HCT116 (cell line): ENCODE results near the gene RUBCN. TPM values are rescaled to one million over a fixed set of nuclear protein-coding genes. Genes with fewer than 3 reads are reported as not detected.

Source experiments
- ATAC-seq: fragments of 200-7000 bp; cut with Tn5 transposase; 2 replicates; pipeline ENCODE4 v1.9.1; 2020; ENCODE audit warnings: mild to moderate bottlenecking, moderate library complexity
- BruUV-seq: library from RNA; stranded (reverse); fragments of 400-500 nt; replicated peaks from 2 replicates; lab custom pipeline; 2021; lab: Mats Ljungman, UMichigan
- CTCF ChIA-PET: fragments of 300-600 bp; sonication (Branson Sonifier 250); formaldehyde crosslinking; loops from one replicate; lab custom pipeline; 2021; ENCODE audit warnings: antibody characterized with exemption; lab: Charles Lee
- POLR2A ChIA-PET: fragments of 300-600, 350-600 bp; sonication (Branson Sonifier 250); formaldehyde crosslinking; loops from one replicate; lab custom pipeline; 2021; ENCODE audit warnings: antibody characterized with exemption; lab: Charles Lee
- RAD21 ChIA-PET, 2 experiments: fragments of 300-600 bp; sonication (Branson Sonifier 250); formaldehyde crosslinking; loops; one replicate each; lab custom pipeline; 2023; ENCODE audit warnings: low total read pairs in 2 of 2; ENCODE audit not compliant: uncharacterized antibody in 2 of 2, unreplicated experiment in 2 of 2, low non-redundant PET in 1 of 2; lab: Charles Lee
- DNase-seq: peaks from one replicate; pipeline ENCODE4 v3.0.0-alpha.2; 2010; ENCODE audit warnings: low read depth, low spot score
- H2AFZ ChIP-seq: fragments of 200-600 bp; shearing (Covaris generic), sonication (generic); 2 replicates; pipeline ENCODE4 v1.6.1; 2017; ENCODE audit warnings: low read depth, mixed run types, mixed read lengths, antibody characterized with exemption, low read length; ENCODE audit not compliant: poor library complexity, severe bottlenecking
- H3K27ac ChIP-seq: 2 replicates; pipeline ENCODE4 v1.5.1; 2012; ENCODE audit warnings: low read depth, low read length
- H3K27me3 ChIP-seq: fragments of 200-600 bp; sonication (generic); 2 replicates; pipeline ENCODE4 v1.6.1; 2016; ENCODE audit warnings: mixed run types, low read length, mixed read lengths; ENCODE audit not compliant: insufficient read depth
- H3K36me3 ChIP-seq, 2 experiments: fragments of 200-500 bp in 1 of 2; fragments of 200-600 bp in 1 of 2; sonication (Bioruptor generic) in 1 of 2; sonication (generic) in 1 of 2; 2 replicates each; pipeline versions ENCODE4 v1.5.1 to v1.6.1; 2014 to 2016; ENCODE audit warnings: low read length in 2 of 2, inconsistent platforms in 1 of 2, mixed read lengths in 1 of 2, mixed run types in 1 of 2; ENCODE audit not compliant: insufficient read depth in 2 of 2, control insufficient read depth in 1 of 2
- H3K4me1 ChIP-seq, 2 experiments: fragments of 200-600 bp in 1 of 2; sonication (generic) in 1 of 2; 2 replicates each; pipeline versions ENCODE4 v1.5.1 to v1.6.1; 2012 to 2017; ENCODE audit warnings: low read length in 2 of 2, inconsistent platforms in 1 of 2, mild to moderate bottlenecking in 1 of 2, mixed read lengths in 1 of 2, mixed run types in 1 of 2, moderate library complexity in 1 of 2; ENCODE audit not compliant: insufficient read depth in 2 of 2, control insufficient read depth in 1 of 2
- H3K4me2 ChIP-seq: fragments of 200-600 bp; sonication (generic); 2 replicates; pipeline ENCODE4 v1.6.1; 2017; ENCODE audit warnings: mixed run types, low read length, mixed read lengths
- H3K4me3 ChIP-seq, 2 experiments: fragments of 200-600 bp in 1 of 2; sonication (generic) in 1 of 2; replicated peaks in 1 of 2; 2 replicates each; pipeline ENCODE4 v1.5.1; 2011 to 2016; ENCODE audit warnings: low read length in 2 of 2, control low read depth in 1 of 2, low read depth in 1 of 2, mild to moderate bottlenecking in 1 of 2, mixed read lengths in 1 of 2, mixed run types in 1 of 2
- H3K79me2 ChIP-seq: fragments of 200-600 bp; sonication (generic); 2 replicates; pipeline ENCODE4 v1.6.1; 2017; ENCODE audit warnings: mild to moderate bottlenecking, mixed run types, low read length, moderate library complexity, mixed read lengths; ENCODE audit not compliant: insufficient read depth
- H3K9ac ChIP-seq: fragments of 200-600 bp; sonication (generic); 2 replicates; pipeline ENCODE4 v1.6.1; 2016; ENCODE audit warnings: low read length, mixed read lengths
- H3K9me2 ChIP-seq: fragments of 200-600 bp; sonication (generic), shearing (Covaris generic); 2 replicates; pipeline ENCODE4 v1.6.1; 2017; ENCODE audit warnings: mixed run types, mild to moderate bottlenecking, moderate library complexity; ENCODE audit not compliant: insufficient read depth
- H3K9me3 ChIP-seq, 2 experiments: fragments of 200-500 bp in 1 of 2; fragments of 200-600 bp in 1 of 2; sonication (Bioruptor generic) in 1 of 2; sonication (generic) in 1 of 2; 2 replicates each; pipeline ENCODE4 v1.6.1; 2014 to 2017; ENCODE audit warnings: low read length in 2 of 2, mixed read lengths in 2 of 2, inconsistent platforms in 1 of 2, low read depth in 1 of 2, mild to moderate bottlenecking in 1 of 2, mixed run types in 1 of 2, moderate library complexity in 1 of 2; ENCODE audit not compliant: control insufficient read depth in 1 of 2, insufficient read depth in 1 of 2
- H4K20me1 ChIP-seq: fragments of 200-600 bp; sonication (generic), shearing (Covaris generic); 2 replicates; pipeline ENCODE4 v1.6.1; 2017; ENCODE audit warnings: mixed run types, mild to moderate bottlenecking, moderate library complexity; ENCODE audit not compliant: insufficient read depth
- EGR1 ChIP-seq: IDR thresholded peaks from 2 replicates; pipeline ENCODE4 v1.6.1; 2012; ENCODE audit warnings: low read depth
- EZH2phosphoT487 ChIP-seq: fragments of 200-600 bp; IDR thresholded peaks from 2 replicates; pipeline ENCODE4 v1.6.1; 2018; ENCODE audit warnings: antibody characterized with exemption, borderline replicate concordance
- FOSL1 ChIP-seq: IDR thresholded peaks from 2 replicates; pipeline ENCODE4 v1.6.1; 2012; ENCODE audit warnings: low read depth
- POLR2A ChIP-seq: IDR thresholded peaks from 2 replicates; pipeline ENCODE4 v1.7.0; 2011; ENCODE audit warnings: borderline replicate concordance; ENCODE audit not compliant: insufficient read depth, insufficient read length; ENCODE audit errors: extremely low read depth
- RAD21 ChIP-seq: IDR thresholded peaks from 2 replicates; pipeline ENCODE4 v1.6.1; 2012; ENCODE audit warnings: low read depth, mild to moderate bottlenecking
- REST ChIP-seq: IDR thresholded peaks from 2 replicates; pipeline ENCODE4 v1.6.1; 2012; ENCODE audit warnings: low read depth
- SIN3A ChIP-seq: IDR thresholded peaks from 2 replicates; pipeline ENCODE4 v1.6.1; 2012; ENCODE audit warnings: low read depth
- SP1 ChIP-seq: IDR thresholded peaks from 2 replicates; pipeline ENCODE4 v1.6.1; 2012; ENCODE audit warnings: low read depth
- SRF ChIP-seq: IDR thresholded peaks from 2 replicates; pipeline ENCODE4 v1.6.1; 2012; ENCODE audit warnings: low read depth
- ZFX ChIP-seq: fragments of 450-650 bp; IDR thresholded peaks from 2 replicates; pipeline ENCODE4 v1.6.1; 2017
- intact Hi-C: fragments of 100-400 bp; cut with micrococcal nuclease; formaldehyde crosslinking; loops from 2 replicates; pipeline ENCODE4 v1.10.0; 2022
- total RNA-seq: library from RNA; stranded (reverse); gene quantifications from one replicate; pipeline ENCODE4 v1.2.1, GENCODE V29; 2021; ENCODE audit not compliant: unreplicated experiment

The RUBCN gene
- total RNA-seq, 1 experiment from 2014 or later = 21.4 TPM

- no peak for ATAC-seq
- TF ChIP-seq POLR2A = no peak
- no peak for TF ChIP-seq FOSL1
- no peak for TF ChIP-seq ZFX
- TF ChIP-seq EGR1 = no peak
- TF ChIP-seq SRF = no peak
- TF ChIP-seq SP1 = no peak
- no peak for TF ChIP-seq RAD21
- no peak for TF ChIP-seq EZH2phosphoT487
- TF ChIP-seq REST = no peak
- no peak for TF ChIP-seq SIN3A
These were observed 34.9 kb downstream of the RUBCN start for GRCh38 chr3:197701841-197702240.

More at GRCh38 chr3:197701841-197702240, 34.9 kb downstream of the RUBCN start:
- no TSS peak for BruUV-seq
- H3K27ac ChIP-seq = no peak overlapping the region
- intact Hi-C loops = no loop called here
- H3K4me2 ChIP-seq = no peak overlapping the region
- RAD21 ChIA-PET = no interaction called here
- no peaks in the 10 kb centered on the region for H3K9me2 ChIP-seq
- peaks cover 5 to 8% of the 10 kb centered on the region in 2 experiments; a peak in 3 of 4 replicates for H3K36me3 ChIP-seq
- no peaks in the 10 kb centered on the region for H3K9me3 ChIP-seq
- no peaks in the 10 kb centered on the region for H3K4me1 ChIP-seq
- H4K20me1 ChIP-seq = no peaks in the 10 kb centered on the region
- H3K79me2 ChIP-seq = no peaks in the 10 kb centered on the region
- no peak overlapping the region for H2AFZ ChIP-seq
- POLR2A ChIA-PET = no interaction called here
- CTCF ChIA-PET = no interaction called here
- DNase-seq = no peak
- H3K9ac ChIP-seq = no peak overlapping the region
- H3K27me3 ChIP-seq = no peaks in the 10 kb centered on the region
- no peak overlapping the region for H3K4me3 ChIP-seq
